RKO (cell line): ENCODE measurements around the gene MTCL3.
"Not testable (repeated sequence)": the region's sequence is repeated elsewhere in the genome, so short reads cannot be mapped to it uniquely, and the experiment has no call there.

Experiments
- DNase-seq: peaks from one replicate; pipeline ENCODE4 v3.0.0-alpha.2; 2016; ENCODE audit warnings: low spot score

Gene MTCL3

GRCh38 chr6:127428562-127428961 is 90.6 kb downstream of the MTCL3 start:
- not testable (repeated sequence) for DNase-seq

DNA sequence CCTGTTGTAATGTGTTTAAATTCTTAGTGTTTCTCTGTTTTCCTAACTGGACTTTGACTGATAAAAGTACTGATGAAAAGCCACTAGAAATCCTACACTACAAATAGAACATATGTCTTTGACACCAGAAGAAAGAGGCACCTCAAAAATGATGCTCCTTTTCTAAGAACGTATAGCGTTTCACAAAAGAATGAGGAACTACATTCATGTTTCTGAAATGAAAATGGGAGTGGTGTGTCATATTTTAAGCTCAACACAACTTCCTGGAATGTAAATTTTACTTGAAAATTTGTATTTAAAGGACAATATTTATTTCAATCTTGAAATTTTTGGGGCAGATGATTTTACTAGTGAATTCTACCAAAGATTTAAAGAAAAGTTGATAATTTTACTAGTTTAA is 95.2 kb downstream of the MTCL3 start:
- DNase-seq = no peak
